GM12891 (cell line): ENCODE results near the gene HCN4.

Experiments
- PAX5 ChIP-seq: IDR thresholded peaks from 2 replicates; pipeline ENCODE4 v1.6.1; 2011; ENCODE audit warnings: low read length, moderate library complexity, mild to moderate bottlenecking; ENCODE audit not compliant: insufficient read depth, severe bottlenecking
- POLR2AphosphoS5 ChIP-seq: IDR thresholded peaks from 2 replicates; pipeline ENCODE4 v1.6.1; 2011; ENCODE audit warnings: low read depth, low read length, control low read depth

DNA sequence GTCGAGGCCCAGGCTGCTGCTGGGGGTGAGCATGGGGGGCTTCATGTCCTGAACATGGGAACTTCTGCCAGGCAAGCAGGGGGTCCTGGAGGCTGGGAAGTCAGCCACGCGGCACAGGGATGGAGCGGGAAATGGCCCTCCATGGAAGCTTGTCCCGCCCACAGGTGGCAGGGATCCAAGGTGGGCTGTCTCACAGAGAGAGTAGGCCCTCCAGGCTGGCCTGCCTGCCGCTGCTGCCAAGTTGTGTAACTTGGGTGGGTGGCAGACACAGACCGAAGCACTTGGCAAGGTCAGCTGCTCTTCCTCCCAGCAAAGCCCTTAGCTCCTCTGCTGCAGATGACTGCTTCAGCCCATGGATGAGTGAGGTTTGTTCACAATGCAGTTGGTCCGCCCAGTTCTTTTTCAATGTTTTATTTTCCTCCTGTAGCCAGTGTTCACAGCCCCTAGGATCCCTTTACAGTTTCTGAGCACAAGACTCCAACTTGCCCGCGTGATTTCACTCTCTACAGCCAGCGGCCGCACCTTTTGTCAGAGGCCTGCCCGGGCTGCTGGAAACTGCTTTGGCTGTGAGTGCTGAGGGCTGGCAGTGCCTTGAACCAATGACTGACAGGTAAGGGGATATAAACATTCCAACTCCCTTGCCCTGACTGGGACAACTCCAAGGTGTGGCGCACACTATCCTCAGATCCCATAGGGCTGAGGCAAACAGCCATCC lies 26.7 kb downstream of the HCN4 start:
- no peak for TF ChIP-seq PAX5
- TF ChIP-seq POLR2AphosphoS5, result no peak
